ENCODE data around the gene OR11H6.

DNA sequence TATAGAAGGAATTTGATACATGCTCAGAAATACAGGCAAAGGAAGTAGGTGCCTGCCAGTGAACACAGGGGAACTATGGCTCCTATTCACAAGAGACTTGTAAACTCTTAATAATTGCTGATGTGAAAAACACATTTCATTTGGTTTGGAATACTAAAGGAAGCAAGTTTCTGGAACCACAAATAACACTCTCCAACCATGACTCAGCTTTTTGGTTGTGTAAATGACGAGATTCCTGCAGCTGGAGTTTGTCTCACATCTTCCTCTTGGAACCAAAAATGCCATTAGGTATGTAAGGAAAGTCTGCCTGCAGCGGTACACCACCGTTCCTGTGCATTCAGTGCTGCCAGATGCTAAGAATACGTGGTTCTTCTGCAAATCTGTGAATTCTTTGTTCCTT lies 4.5 kb upstream of the OR11H6 start:
- TF ChIP-seq ZNF70 (CRISPR knock-in tag; IDR thresholded peaks at IDR 0.05) (no peak), ZFP30 (CRISPR knock-in tag; IDR thresholded peaks at IDR 0.05) (no peak), RARB (CRISPR knock-in tag; IDR thresholded peaks at IDR 0.05) (no peak)
